Mesothelial cell of epicardium (in vitro differentiated cells): ENCODE results near the gene AP1M2. TPM values are rescaled to one million over a fixed set of nuclear protein-coding genes. Genes with fewer than 3 reads are reported as not detected.

Source experiments
- DNase-seq, 2 experiments: peaks; one replicate each; pipeline ENCODE4 v3.0.0; 2021; ENCODE audit warnings: low spot score in 2 of 2; ENCODE audit not compliant: unreplicated experiment in 2 of 2
- H3K27ac Mint-ChIP-seq: 2 replicates; pipeline ENCODE4 v1.8.0; 2021; ENCODE audit warnings: mixed read lengths
- H3K27me3 Mint-ChIP-seq: 2 replicates; pipeline ENCODE4 v1.8.0; 2021; ENCODE audit warnings: low read depth, mixed read lengths
- H3K36me3 Mint-ChIP-seq: 2 replicates; pipeline ENCODE4 v1.8.0; 2021; ENCODE audit warnings: mixed read lengths
- H3K4me1 Mint-ChIP-seq: 2 replicates; pipeline ENCODE4 v1.8.0; 2021; ENCODE audit warnings: mixed read lengths
- H3K4me3 Mint-ChIP-seq: 2 replicates; pipeline ENCODE4 v1.8.0; 2021; ENCODE audit warnings: mild to moderate bottlenecking, moderate library complexity, mixed read lengths
- H3K9me3 Mint-ChIP-seq: 2 replicates; pipeline ENCODE4 v1.8.0; 2021; ENCODE audit warnings: mixed read lengths
- CTCF ChIP-seq: fragments of 200-600 bp; sonication (generic); IDR thresholded peaks from one replicate; pipeline ENCODE4 v1.5.0; 2021; ENCODE audit warnings: antibody characterized with exemption; ENCODE audit not compliant: unreplicated experiment
- total RNA-seq: library from RNA; stranded (reverse); gene quantifications from 3 replicates; pipeline ENCODE4 v1.2.1, GENCODE V29; 2021

AP1M2 gene
- total RNA-seq, 1 donor from 2014 or later = 25.9 TPM

GRCh38 chr19:10604460-10604980 is 17.4 kb upstream of the AP1M2 start:
- H3K36me3 Mint-ChIP-seq = no peaks in the 10 kb centered on the region
- H3K4me3 Mint-ChIP-seq = peak overlapping the region; percentile 79
- no peak for DNase-seq
- peaks cover 1% of the 10 kb centered on the region for H3K27me3 Mint-ChIP-seq
- H3K4me1 Mint-ChIP-seq = peaks cover 19% of the 10 kb centered on the region
- H3K27ac Mint-ChIP-seq = peak overlapping the region; percentile 76
- TF ChIP-seq CTCF = no peak
- no peaks in the 10 kb centered on the region for H3K9me3 Mint-ChIP-seq

- Mint-ChIP-seq H3K4me1 (peaks cover 19% of the 10 kb centered on the region), H3K36me3 (no peaks in the 10 kb centered on the region), H3K4me3 (peak overlapping the region; percentile 79), H3K27me3 (peaks cover 1% of the 10 kb centered on the region), H3K9me3 (no peaks in the 10 kb centered on the region), H3K27ac (peak overlapping the region; percentile 76)
- no peak for DNase-seq
- no peak for TF ChIP-seq CTCF
Measured at GRCh38 chr19:10603873-10604459, 16.9 kb upstream of the AP1M2 start.

- peak in 1 of 2 experiments; percentile 46 for DNase-seq
- H3K27me3 Mint-ChIP-seq = peaks cover 1% of the 10 kb centered on the region
- no peaks in the 10 kb centered on the region for H3K9me3 Mint-ChIP-seq
- H3K27ac Mint-ChIP-seq = peak overlapping the region; percentile 92
- H3K36me3 Mint-ChIP-seq = no peaks in the 10 kb centered on the region
- peaks cover 19% of the 10 kb centered on the region for H3K4me1 Mint-ChIP-seq
- no peak for TF ChIP-seq CTCF
- H3K4me3 Mint-ChIP-seq = peak overlapping the region; percentile 79
Measured at GRCh38 chr19:10603084-10603872, 16.2 kb upstream of the AP1M2 start.

GRCh38 chr19:10602330-10603083 is 15.4 kb upstream of the AP1M2 start:
- Mint-ChIP-seq H3K9me3 (no peaks in the 10 kb centered on the region), H3K4me3 (peak overlapping the region; percentile 79), H3K27ac (peak overlapping the region; percentile 92), H3K4me1 (peaks cover 19% of the 10 kb centered on the region), H3K27me3 (peaks cover 1% of the 10 kb centered on the region), H3K36me3 (no peaks in the 10 kb centered on the region)
- peak; percentile 78 to 83 for DNase-seq
- TF ChIP-seq CTCF = no peak

- Mint-ChIP-seq H3K27ac (no peak overlapping the region), H3K4me3 (peak overlapping the region; percentile 73), H3K9me3 (no peaks in the 10 kb centered on the region), H3K4me1 (peaks cover 19% of the 10 kb centered on the region), H3K27me3 (peaks cover 1% of the 10 kb centered on the region), H3K36me3 (no peaks in the 10 kb centered on the region)
- DNase-seq = no peak
- no peak for TF ChIP-seq CTCF
Measured at GRCh38 chr19:10601999-10602329, 14.9 kb upstream of the AP1M2 start.
